SU-DHL-6 (cell line): ENCODE data around the gene GALNT10.

Experiments used
- H2AFZ ChIP-seq: fragments of 200-600 bp; sonication (generic); 2 replicates; pipeline ENCODE4 v1.6.1; 2014; ENCODE audit warnings: low read depth, mild to moderate bottlenecking, moderate library complexity, mixed read lengths, antibody characterized with exemption, low read length; ENCODE audit not compliant: severe bottlenecking
- H3F3A ChIP-seq: fragments of 200-600 bp; shearing (Covaris generic); 2 replicates; pipeline ENCODE4 v1.6.0; 2016; ENCODE audit warnings: antibody characterized with exemption, mild to moderate bottlenecking; ENCODE audit not compliant: insufficient read depth
- H3K27ac ChIP-seq: fragments of 200-600 bp; sonication (generic); 2 replicates; pipeline ENCODE4 v1.5.1; 2016; ENCODE audit warnings: low read depth, mild to moderate bottlenecking, low read length, moderate library complexity, mixed read lengths
- H3K27me3 ChIP-seq: fragments of 200-600 bp; sonication (generic), shearing (Covaris generic); 2 replicates; pipeline ENCODE4 v1.6.0; 2014; ENCODE audit warnings: mild to moderate bottlenecking, low read length
- H3K36me3 ChIP-seq: fragments of 200-600 bp; sonication (generic); 2 replicates; pipeline ENCODE4 v1.6.1; 2014; ENCODE audit warnings: mild to moderate bottlenecking, low read length, mixed read lengths
- H3K4me2 ChIP-seq: fragments of 300-600, 200-600 bp; shearing (Covaris generic), sonication (generic); 2 replicates; pipeline ENCODE4 v1.6.0; 2014; ENCODE audit warnings: low read length, low read depth, mild to moderate bottlenecking; ENCODE audit not compliant: poor library complexity, severe bottlenecking
- H3K4me3 ChIP-seq: fragments of 200-600 bp; sonication (generic); 2 replicates; pipeline ENCODE4 v1.5.1; 2014; ENCODE audit warnings: antibody characterized with exemption, low read length, mild to moderate bottlenecking, mixed read lengths; ENCODE audit not compliant: insufficient read depth, poor library complexity, severe bottlenecking
- H3K79me2 ChIP-seq: fragments of 200-600 bp; sonication (generic); 2 replicates; pipeline ENCODE4 v1.6.1; 2014; ENCODE audit warnings: mild to moderate bottlenecking, low read length, moderate library complexity; ENCODE audit not compliant: insufficient read depth
- H3K9ac ChIP-seq: fragments of 200-600 bp; sonication (generic); 2 replicates; pipeline ENCODE4 v1.7.0; 2014; ENCODE audit warnings: mild to moderate bottlenecking, low read length
- H3K9me2 ChIP-seq: fragments of 200-600 bp; sonication (generic); replicated peaks from 2 replicates; pipeline ENCODE4 v1.6.1; 2014; ENCODE audit warnings: low read length; ENCODE audit not compliant: insufficient read depth
- H3K9me3 ChIP-seq: fragments of 200-600 bp; sonication (generic); 2 replicates; pipeline ENCODE4 v1.6.1; 2014; ENCODE audit warnings: low read length, mixed read lengths; ENCODE audit not compliant: insufficient read depth
- H4K20me1 ChIP-seq: fragments of 200-600 bp; sonication (generic); 2 replicates; pipeline ENCODE4 v1.6.1; 2014; ENCODE audit warnings: low read depth, mild to moderate bottlenecking, antibody characterized with exemption, low read length, moderate library complexity, mixed read lengths
- EZH2phosphoT487 ChIP-seq: fragments of 200-600 bp; sonication (generic), shearing (Covaris generic); conservative IDR thresholded peaks from 2 replicates; pipeline ENCODE4 v1.6.1; 2018; ENCODE audit warnings: mild to moderate bottlenecking, antibody characterized with exemption, low read length, moderate library complexity, mixed read lengths
- TF ChIP-seq, protein P1 (sequence below): fragments of 200-600 bp; sonication (generic); IDR thresholded peaks from one replicate; pipeline ENCODE4 v1.5.1; 2017; ENCODE audit warnings: antibody characterized with exemption, mild to moderate bottlenecking, low read length, moderate library complexity; ENCODE audit not compliant: insufficient read depth, poor library complexity, severe bottlenecking

Gene GALNT10

GRCh38 chr5:154157483-154158378 lies 32.8 kb upstream of the GALNT10 start:
- H3K4me2 ChIP-seq: no peak overlapping the region
- no peak overlapping the region for H3K9ac ChIP-seq
- H3K9me3 ChIP-seq: no peaks in the 10 kb centered on the region
- no peak overlapping the region for H3K27ac ChIP-seq
- no peaks in the 10 kb centered on the region for H3K36me3 ChIP-seq
- no peaks in the 10 kb centered on the region for H3K79me2 ChIP-seq
- H3K9me2 ChIP-seq: no peaks in the 10 kb centered on the region
- H4K20me1 ChIP-seq: 0 out of 2 replicates have a peak, but pooled peaks cover 2% of the 10 kb centered on the region
- TF ChIP-seq EZH2phosphoT487: no peak
- TF ChIP-seq, protein P1, sequence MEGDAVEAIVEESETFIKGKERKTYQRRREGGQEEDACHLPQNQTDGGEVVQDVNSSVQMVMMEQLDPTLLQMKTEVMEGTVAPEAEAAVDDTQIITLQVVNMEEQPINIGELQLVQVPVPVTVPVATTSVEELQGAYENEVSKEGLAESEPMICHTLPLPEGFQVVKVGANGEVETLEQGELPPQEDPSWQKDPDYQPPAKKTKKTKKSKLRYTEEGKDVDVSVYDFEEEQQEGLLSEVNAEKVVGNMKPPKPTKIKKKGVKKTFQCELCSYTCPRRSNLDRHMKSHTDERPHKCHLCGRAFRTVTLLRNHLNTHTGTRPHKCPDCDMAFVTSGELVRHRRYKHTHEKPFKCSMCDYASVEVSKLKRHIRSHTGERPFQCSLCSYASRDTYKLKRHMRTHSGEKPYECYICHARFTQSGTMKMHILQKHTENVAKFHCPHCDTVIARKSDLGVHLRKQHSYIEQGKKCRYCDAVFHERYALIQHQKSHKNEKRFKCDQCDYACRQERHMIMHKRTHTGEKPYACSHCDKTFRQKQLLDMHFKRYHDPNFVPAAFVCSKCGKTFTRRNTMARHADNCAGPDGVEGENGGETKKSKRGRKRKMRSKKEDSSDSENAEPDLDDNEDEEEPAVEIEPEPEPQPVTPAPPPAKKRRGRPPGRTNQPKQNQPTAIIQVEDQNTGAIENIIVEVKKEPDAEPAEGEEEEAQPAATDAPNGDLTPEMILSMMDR: peak; percentile 70
- H3K4me3 ChIP-seq: no peak overlapping the region
- no peaks in the 10 kb centered on the region for H3F3A ChIP-seq
- H2AFZ ChIP-seq: no peak overlapping the region
- no peaks in the 10 kb centered on the region for H3K27me3 ChIP-seq

DNA sequence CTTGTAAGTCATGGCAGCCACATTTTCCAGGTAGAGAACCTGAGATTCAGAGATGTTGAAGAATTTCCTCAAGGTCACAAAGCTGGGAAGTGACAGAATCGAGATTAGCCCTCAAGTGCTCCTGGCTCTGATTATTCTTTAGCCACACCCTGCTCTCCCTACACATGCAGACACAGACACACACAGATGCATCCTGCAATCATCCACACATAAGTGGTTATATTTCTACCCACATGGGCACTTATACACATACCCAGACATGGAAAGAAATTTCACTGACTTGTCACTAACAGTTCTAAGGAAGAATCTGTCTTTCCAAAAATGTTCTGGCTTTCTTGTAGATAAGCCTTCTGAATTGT lies 32.2 kb upstream of the GALNT10 start:
- Histone ChIP-seq H2AFZ (no peak overlapping the region), H3K4me2 (no peak overlapping the region), H3K27ac (no peak overlapping the region), H3K9me3 (no peaks in the 10 kb centered on the region), H3K4me3 (no peak overlapping the region), H4K20me1 (0 out of 2 replicates have a peak, but pooled peaks cover 2% of the 10 kb centered on the region), H3K36me3 (no peaks in the 10 kb centered on the region), H3K9me2 (no peaks in the 10 kb centered on the region), H3K27me3 (no peaks in the 10 kb centered on the region), H3K9ac (no peak overlapping the region), H3K79me2 (no peaks in the 10 kb centered on the region), H3F3A (no peaks in the 10 kb centered on the region)
- no peak for TF ChIP-seq EZH2phosphoT487
- TF ChIP-seq, protein P1: no peak

DNA sequence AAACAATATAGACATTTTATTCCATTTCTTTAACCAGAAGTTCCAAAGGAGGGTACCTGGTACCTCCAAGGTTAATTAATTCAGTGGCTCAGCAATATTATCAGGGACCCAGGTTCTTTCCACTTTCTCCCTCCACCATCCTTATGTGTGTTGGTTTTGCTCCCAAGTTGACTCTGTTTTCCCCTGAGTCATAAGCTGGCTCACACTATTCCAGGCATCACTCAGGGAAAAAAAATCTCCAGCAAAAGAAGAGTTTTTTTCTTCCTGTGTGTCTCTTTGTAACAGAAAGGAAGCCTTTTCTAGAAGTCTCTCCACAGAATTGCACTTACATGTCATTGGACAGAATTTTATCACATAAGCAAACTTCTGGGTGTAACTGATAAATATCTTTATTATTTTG lies 31.2 kb upstream of the GALNT10 start:
- Histone ChIP-seq H3K36me3 (no peaks in the 10 kb centered on the region), H3K27me3 (no peaks in the 10 kb centered on the region), H3K9ac (no peak overlapping the region), H3K9me3 (no peaks in the 10 kb centered on the region), H3K9me2 (no peaks in the 10 kb centered on the region), H3K4me2 (no peak overlapping the region), H3K4me3 (no peak overlapping the region), H3F3A (no peaks in the 10 kb centered on the region), H3K79me2 (no peaks in the 10 kb centered on the region), H2AFZ (no peak overlapping the region), H3K27ac (no peak overlapping the region), H4K20me1 (0 out of 2 replicates have a peak, but pooled peaks cover 2% of the 10 kb centered on the region)
- TF ChIP-seq, protein P1: no peak
- TF ChIP-seq EZH2phosphoT487: no peak
